Calu3 (cell line): ENCODE measurements around the gene WNT5A. TPM values are rescaled to one million over a fixed set of nuclear protein-coding genes. Genes with fewer than 3 reads are reported as not detected.

Experiments used
- BruUV-seq: library from RNA; stranded (reverse); fragments of 400-500 nt; replicated peaks from 2 replicates; lab custom pipeline; 2021; lab: Mats Ljungman, UMichigan
- CTCF ChIA-PET: fragments of 300-600 bp; sonication (Branson Sonifier 250); formaldehyde crosslinking; loops from one replicate; lab custom pipeline; 2022; ENCODE audit warnings: antibody characterized with exemption; lab: Charles Lee
- DNase-seq: peaks from one replicate; pipeline ENCODE4 v3.0.0; 2022
- H3K27ac Mint-ChIP-seq: one replicate; pipeline ENCODE4 v1.8.0; 2022; ENCODE audit warnings: mixed read lengths; ENCODE audit not compliant: unreplicated experiment
- H3K27me3 Mint-ChIP-seq: one replicate; pipeline ENCODE4 v1.8.0; 2022; ENCODE audit warnings: mixed read lengths; ENCODE audit not compliant: unreplicated experiment
- H3K36me3 Mint-ChIP-seq: one replicate; pipeline ENCODE4 v1.8.0; 2022; ENCODE audit warnings: mild to moderate bottlenecking, moderate library complexity, mixed read lengths; ENCODE audit not compliant: insufficient read depth, unreplicated experiment
- H3K4me1 Mint-ChIP-seq: one replicate; pipeline ENCODE4 v1.8.0; 2022; ENCODE audit warnings: mild to moderate bottlenecking, low read depth, mixed read lengths; ENCODE audit not compliant: unreplicated experiment
- H3K4me3 Mint-ChIP-seq: one replicate; pipeline ENCODE4 v1.8.0; 2022; ENCODE audit warnings: mild to moderate bottlenecking, low read depth, moderate library complexity, mixed read lengths; ENCODE audit not compliant: unreplicated experiment
- H3K9me3 Mint-ChIP-seq: one replicate; pipeline ENCODE4 v1.8.0; 2022; ENCODE audit warnings: low read depth, mixed read lengths; ENCODE audit not compliant: unreplicated experiment
- CTCF ChIP-seq: fragments of 200-600 bp; IDR thresholded peaks from one replicate; pipeline ENCODE4 v1.8.0; 2022; ENCODE audit warnings: antibody characterized with exemption; ENCODE audit not compliant: unreplicated experiment
- intact Hi-C: fragments of 100-400 bp; cut with micrococcal nuclease; formaldehyde crosslinking; loops from one replicate; pipeline ENCODE4 v1.10.0; 2022; ENCODE audit not compliant: unreplicated experiment
- total RNA-seq: library from RNA; stranded (reverse); gene quantifications from 2 replicates; pipeline ENCODE4 v1.2.3, GENCODE V29; 2022

The WNT5A gene
- total RNA-seq, 1 experiment from 2014 or later: 0.14 TPM

DNA sequence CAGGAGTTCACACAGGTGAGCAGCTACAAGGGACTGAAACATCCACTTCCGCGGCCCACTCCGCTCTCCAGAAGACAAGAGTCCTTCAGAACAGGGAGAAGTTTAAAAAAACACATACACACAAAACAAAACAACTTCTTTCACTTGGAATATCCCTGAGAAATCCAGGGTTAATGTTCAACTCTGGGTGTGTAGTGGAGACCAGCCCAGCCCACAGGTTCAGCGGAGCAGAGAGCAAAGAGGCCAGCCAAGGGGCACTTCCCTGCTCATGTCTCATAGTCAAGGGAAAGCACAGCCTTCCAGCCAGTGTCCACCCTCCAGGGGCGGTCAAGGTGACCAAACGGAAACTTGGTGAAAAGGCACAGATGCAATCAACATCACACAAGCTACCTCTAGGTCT, 41.6 kb downstream of the WNT5A start:
- Mint-ChIP-seq H3K4me1 (no peaks in the 10 kb centered on the region), H3K27ac (no peak overlapping the region), H3K4me3 (no peak overlapping the region), H3K27me3 (no peaks in the 10 kb centered on the region), H3K9me3 (peaks cover 7% of the 10 kb centered on the region), H3K36me3 (no peaks in the 10 kb centered on the region)
- intact Hi-C loops: no loop called here
- TF ChIP-seq CTCF: no peak
- BruUV-seq: no TSS peak
- no peak for DNase-seq
- CTCF ChIA-PET: no interaction called here

DNA sequence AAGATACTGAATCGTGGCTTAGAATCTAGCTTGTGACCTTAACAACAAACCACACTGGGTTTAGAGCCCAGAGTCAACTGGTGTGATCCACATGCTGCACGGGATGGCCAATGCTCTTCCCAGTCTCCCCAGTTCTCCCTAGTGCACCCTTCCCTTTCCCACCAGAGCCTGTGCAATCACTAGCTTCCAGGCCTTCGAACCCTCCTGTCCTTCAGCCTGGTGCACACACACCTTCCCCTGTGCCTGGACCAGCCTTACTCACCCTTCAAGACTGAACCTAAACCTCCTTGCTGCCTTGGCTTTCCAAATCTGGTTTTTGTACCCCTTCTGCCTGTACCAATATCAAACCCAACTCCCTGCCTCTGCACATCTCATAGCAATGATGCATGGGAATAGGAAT, 43.8 kb downstream of the WNT5A start:
- no TSS peak for BruUV-seq
- no peaks in the 10 kb centered on the region for H3K27me3 Mint-ChIP-seq
- no peak overlapping the region for H3K4me3 Mint-ChIP-seq
- no peaks in the 10 kb centered on the region for H3K4me1 Mint-ChIP-seq
- DNase-seq: no peak
- no peak overlapping the region for H3K27ac Mint-ChIP-seq
- H3K36me3 Mint-ChIP-seq: no peaks in the 10 kb centered on the region
- TF ChIP-seq CTCF: no peak
- intact Hi-C loops: no loop called here
- CTCF ChIA-PET: no interaction called here
- H3K9me3 Mint-ChIP-seq: peaks cover 9% of the 10 kb centered on the region

GRCh38 chr3:55442861-55443260, 44.2 kb downstream of the WNT5A start:
- H3K36me3 Mint-ChIP-seq: no peaks in the 10 kb centered on the region
- BruUV-seq: no TSS peak
- no peak for DNase-seq
- no peaks in the 10 kb centered on the region for H3K4me1 Mint-ChIP-seq
- no peaks in the 10 kb centered on the region for H3K27me3 Mint-ChIP-seq
- H3K27ac Mint-ChIP-seq: no peak overlapping the region
- CTCF ChIA-PET: no interaction called here
- no peak overlapping the region for H3K4me3 Mint-ChIP-seq
- intact Hi-C loops: no loop called here
- TF ChIP-seq CTCF: no peak
- H3K9me3 Mint-ChIP-seq: peaks cover 9% of the 10 kb centered on the region

GRCh38 chr3:55441499-55441898, 45.6 kb downstream of the WNT5A start:
- TF ChIP-seq CTCF: no peak
- no peaks in the 10 kb centered on the region for H3K4me1 Mint-ChIP-seq
- no TSS peak for BruUV-seq
- H3K36me3 Mint-ChIP-seq: no peaks in the 10 kb centered on the region
- H3K9me3 Mint-ChIP-seq: peaks cover 9% of the 10 kb centered on the region
- no peak overlapping the region for H3K4me3 Mint-ChIP-seq
- no peak for DNase-seq
- no peak overlapping the region for H3K27ac Mint-ChIP-seq
- H3K27me3 Mint-ChIP-seq: no peaks in the 10 kb centered on the region
- intact Hi-C loops: no loop called here
- CTCF ChIA-PET: no interaction called here
